NCI-H82 treated with DMSO at 0.1 percent for 48 hours (cell line): Measurements from ENCODE around the gene CCNJL.

Experiments
- DNase-seq: peaks from one replicate; lab custom pipeline; 2025; ENCODE audit not compliant: unreplicated experiment; lab: John Stamatoyannopoulos, UW

CCNJL gene

DNA sequence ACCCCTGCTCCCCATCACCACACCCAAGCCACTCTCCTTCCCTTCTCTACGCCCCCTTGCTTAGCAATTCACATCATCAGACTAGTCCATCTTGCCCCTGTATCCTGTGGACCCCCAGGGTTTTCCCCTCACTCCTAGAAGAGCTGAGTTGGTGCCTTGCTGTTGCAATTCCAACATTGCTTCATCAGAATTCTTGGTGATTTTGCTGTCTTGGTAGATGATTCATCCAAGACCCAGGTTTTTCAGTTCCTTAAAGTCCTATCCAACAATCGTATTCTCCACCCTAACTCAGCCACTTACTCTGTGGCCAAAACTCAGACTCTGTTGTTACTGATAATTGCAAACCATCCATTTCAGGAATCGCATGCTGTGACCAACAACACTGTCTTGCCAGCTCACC lies 21.4 kb upstream of the CCNJL start:
- DNase-seq, result no peak

- DNase-seq, result no peak
Measured at GRCh38 chr5:160330212-160330611, 17.8 kb upstream of the CCNJL start.

- no peak for DNase-seq
Measured at GRCh38 chr5:160327818-160328217, 15.5 kb upstream of the CCNJL start.

DNA sequence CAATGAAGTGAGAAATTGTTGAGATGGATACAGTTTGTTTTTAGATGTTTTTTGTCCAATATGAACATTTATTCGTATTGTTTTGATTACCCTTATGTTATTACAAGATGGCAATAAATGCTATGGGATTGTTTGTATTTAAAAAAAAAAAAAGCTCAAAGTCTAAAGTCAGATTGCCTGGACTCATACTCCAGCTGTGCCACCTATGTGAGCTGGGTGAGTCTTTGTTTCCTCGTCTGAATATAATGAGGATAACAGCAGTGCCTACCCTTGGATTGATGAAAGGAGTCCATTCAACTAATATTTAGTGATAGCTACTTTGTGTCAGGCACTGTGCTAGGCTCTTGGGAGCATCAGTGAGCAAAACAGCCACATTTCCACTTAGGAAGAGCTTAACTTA lies 14.6 kb upstream of the CCNJL start:
- DNase-seq, result no peak

GRCh38 chr5:160325716-160326115 lies 13.4 kb upstream of the CCNJL start:
- no peak for DNase-seq

GRCh38 chr5:160324886-160325285 lies 12.5 kb upstream of the CCNJL start:
- DNase-seq, result no peak

DNA sequence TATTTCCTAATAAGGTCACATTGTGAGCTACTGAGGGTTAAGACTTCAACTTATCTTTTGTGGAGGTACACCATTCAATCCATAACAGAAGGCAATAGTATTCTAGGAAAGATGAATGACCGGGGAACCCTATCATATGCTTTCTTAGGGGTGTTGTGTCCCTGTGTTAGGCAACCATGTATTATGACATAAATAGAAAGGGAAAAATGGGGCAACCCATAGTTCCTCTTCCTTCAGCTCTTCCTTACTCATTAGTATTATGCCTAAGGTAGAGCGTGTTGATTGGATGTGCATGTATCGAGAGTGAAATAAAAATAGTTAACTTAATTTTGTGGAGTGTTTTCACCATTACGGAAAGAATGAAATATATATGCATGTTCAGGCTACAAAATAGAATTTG lies 6.0 kb upstream of the CCNJL start:
- no peak for DNase-seq

- DNase-seq, result no peak
Measured at GRCh38 chr5:160317434-160317833, 5.1 kb upstream of the CCNJL start.

- no peak for DNase-seq
Measured at GRCh38 chr5:160315968-160316367, 3.6 kb upstream of the CCNJL start.

DNA sequence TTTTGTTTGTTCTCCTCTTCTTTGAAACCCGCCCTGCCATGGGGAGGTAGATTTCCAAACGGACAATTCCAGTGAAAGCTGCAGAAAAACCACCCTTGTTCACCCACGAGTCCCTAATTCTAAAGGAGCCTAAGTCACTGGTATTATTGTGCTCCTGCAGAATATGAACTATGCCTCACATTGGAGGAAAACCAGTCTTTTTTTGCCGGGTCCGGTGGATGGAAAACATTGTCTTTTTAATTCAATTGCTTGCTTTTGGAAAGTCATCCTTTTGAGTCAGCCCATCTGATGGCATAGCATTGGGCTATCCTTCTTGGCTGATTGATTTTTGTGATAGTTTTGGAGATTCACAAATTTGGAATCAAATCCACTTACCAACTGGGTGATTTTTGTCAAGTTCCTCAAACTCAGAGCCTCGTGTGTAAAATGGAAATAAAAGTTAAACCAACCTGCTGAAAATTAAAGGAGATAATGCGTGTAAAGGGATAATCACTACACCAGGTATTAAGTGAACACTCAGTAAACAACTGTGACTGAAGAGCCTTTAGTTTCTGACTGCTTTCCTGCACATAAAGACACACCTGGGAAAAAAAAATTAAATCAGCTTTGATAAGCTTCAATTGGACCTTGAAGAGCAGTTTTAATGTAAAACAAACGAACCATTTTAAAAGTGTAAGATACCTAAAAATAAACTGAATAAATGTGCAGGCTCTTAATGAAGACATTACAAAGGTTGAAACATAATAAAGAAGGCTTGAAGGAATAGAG lies 780 bp upstream of the CCNJL start:
- DNase-seq, result no peak

DNA sequence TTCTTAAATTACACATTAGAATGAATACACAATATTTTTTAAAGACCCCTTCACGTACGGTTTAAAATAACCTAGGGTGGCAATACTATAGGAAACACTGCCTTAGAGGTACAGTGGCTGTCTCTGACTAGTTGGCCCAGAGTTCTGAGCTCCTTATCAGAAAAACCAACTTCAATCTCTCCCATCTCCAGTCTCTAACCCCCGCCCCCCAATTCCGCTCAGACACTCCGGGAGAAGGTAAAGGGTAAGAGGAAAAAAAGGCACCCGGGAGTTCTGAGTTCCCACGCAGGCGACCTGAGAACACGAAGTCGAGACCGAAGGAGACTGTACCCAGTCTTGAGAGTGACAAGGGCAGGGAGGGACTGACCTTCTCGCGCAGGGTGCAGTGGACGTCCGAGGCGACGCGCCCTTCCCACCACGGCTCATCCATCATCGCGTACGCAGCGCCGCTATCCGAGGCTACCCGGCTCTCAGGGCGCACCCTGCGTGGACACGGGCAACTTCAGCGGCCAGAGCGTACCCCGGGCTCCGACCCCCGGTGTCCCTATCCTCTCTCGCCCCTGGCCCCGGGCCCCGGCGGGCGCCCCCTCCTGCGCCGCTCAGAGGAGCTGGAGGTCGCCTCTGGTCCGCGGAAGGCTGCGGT lies 752 bp downstream of the CCNJL start:
- no peak for DNase-seq

GRCh38 chr5:160310552-160311295 lies 1.6 kb downstream of the CCNJL start:
- no peak for DNase-seq

DNA sequence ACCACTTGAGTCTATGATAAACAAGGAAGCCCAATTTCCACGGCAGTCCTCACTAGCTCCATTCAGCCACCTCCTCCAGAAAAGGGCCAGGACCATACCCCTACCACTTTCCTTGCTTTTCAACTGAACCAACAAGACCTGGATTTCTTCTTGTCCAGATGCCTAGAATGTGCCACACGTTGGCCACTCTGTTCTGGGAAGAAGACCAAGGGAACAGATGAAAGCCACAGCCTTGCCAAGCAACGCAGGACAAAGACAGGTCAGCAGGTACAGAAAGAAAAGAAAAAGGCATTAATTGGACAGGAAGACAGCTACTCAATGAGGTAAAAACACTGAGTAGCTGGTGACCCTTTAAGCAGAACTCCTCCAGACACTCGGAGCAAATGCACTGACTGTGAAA lies 2.2 kb downstream of the CCNJL start:
- DNase-seq, result no peak

- no peak for DNase-seq
Measured at GRCh38 chr5:160306696-160307095, 5.7 kb downstream of the CCNJL start.

DNA sequence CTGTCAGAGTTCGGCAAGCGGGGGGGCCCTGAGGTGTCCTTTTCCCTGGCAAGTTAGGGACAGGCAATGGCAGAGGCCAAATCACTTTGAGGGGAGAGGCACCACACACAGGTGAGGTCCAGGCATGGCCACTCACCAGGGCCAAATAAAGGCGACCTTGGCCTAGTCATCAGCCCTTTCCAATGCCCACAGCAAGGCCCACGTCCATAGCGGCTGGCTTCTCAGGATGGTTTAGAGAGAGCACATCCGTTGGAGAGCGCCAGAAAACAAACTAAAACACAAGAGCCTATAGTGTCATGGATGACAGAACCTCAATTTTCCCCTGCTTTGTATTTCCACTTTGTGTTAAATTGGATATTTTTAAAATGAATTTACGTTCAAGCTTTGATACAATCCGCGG lies 7.0 kb downstream of the CCNJL start:
- DNase-seq, result no peak

DNA sequence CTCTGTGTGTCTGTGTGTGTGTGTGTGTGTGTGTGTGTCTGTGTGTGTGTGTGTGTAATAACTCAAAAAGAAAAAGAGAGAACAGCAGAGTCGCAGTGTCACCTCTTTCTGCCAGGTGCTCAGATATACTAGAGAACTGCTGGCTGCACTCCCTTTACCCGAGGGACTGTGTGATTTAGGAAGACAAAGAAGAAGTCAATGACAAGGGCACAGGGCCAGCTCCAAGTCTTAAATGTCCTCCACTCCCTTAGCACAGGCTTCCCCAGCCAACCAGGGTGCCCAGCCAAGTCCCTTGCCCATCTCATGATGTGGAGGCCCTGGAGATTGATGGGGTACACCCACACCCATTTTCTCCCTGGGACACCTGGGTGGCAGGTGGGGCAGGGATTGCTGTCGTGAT lies 8.7 kb downstream of the CCNJL start:
- DNase-seq, result no peak

GRCh38 chr5:160298189-160298588 lies 14.2 kb downstream of the CCNJL start:
- DNase-seq, result no peak

GRCh38 chr5:160297776-160298175 lies 14.6 kb downstream of the CCNJL start:
- no peak for DNase-seq

DNA sequence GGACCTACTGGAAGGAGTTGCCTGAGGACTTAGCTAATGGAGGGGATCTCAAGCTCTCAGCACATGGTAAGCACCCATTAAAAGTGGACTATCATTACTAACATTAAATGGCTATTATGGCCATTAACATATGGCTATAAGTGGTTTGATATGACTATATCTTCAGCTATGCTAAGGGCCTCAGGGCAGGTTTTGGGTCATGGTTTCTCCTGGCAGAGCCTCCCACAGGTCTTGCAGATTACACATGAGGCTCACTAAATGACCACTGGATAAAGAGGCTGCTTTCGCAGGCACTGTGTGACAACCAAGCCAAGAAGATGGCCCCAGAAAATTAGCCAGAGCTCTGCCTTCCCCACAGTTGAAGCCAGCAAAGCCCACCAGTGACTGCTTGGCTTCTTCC lies 15.4 kb downstream of the CCNJL start:
- DNase-seq, result no peak

GRCh38 chr5:160296496-160296895 lies 15.9 kb downstream of the CCNJL start:
- DNase-seq, result no peak

- DNase-seq, result no peak
Measured at GRCh38 chr5:160293901-160294561, 18.3 kb downstream of the CCNJL start.

DNA sequence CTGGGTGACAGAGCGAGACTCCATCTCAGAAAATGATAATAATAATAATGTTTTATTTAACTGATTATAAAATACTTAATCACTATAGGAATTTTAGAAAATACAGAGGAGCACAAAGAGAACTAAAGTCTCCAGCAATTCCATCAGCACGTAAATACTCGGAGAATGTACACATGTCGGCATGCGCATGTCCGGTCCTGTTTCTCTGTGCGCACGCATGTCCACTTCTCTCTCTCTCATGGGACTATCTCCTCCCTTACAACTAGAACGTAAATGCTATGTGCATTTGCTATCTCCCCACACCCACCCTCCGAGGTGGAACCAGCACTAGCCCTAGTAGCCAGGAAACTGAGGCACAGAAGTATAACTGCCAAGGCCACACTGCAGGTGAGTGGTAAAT lies 19.0 kb downstream of the CCNJL start:
- no peak for DNase-seq
